SHP77 treated with DMSO at 0.1 percent for 48 hours (cell line): ENCODE results near the gene CFAP43.

ENCODE experiments used
- DNase-seq: peaks from one replicate; lab custom pipeline; 2025; lab: John Stamatoyannopoulos, UW

Gene CFAP43, protein sequence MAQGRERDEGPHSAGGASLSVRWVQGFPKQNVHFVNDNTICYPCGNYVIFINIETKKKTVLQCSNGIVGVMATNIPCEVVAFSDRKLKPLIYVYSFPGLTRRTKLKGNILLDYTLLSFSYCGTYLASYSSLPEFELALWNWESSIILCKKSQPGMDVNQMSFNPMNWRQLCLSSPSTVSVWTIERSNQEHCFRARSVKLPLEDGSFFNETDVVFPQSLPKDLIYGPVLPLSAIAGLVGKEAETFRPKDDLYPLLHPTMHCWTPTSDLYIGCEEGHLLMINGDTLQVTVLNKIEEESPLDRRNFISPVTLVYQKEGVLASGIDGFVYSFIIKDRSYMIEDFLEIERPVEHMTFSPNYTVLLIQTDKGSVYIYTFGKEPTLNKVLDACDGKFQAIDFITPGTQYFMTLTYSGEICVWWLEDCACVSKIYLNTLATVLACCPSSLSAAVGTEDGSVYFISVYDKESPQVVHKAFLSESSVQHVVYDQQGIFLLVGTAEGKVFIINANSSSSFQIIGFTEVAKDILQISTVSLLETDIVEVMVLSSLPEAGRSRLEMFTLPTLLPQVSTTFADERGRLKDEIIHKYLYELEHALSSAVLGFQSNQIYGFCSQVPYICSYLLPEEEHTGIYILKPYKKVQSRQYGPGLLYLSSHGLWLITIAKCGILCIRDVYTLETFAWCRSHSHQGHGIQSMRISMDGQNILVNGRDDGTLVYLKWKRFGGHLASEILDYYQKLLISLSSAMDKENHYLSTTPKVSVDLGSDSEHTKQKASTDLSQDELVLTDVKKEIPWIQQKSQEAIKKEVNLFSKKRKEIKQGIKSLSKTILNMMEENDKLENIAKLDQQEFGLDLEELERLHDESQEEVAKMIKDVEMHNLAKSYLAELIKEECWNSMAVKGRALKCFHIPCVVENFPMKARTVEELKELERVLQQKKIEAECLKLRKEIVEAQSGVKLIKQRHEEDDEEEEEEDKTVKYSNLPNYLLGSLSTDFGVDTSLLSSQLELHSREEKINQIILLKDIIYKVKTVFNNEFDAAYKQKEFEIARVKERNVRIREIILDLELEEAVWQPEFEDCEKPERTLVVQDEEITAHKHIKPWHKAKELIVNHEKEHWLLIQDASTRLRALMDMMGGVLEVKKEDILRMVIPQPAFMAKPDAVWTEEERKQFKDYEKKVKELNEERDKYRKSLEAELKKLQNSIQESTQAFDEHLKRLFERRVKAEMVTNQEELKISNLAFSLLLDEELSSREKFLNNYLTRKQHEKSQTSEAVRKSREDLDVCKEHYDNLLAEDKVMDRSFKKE (N-terminal part only)

DNA sequence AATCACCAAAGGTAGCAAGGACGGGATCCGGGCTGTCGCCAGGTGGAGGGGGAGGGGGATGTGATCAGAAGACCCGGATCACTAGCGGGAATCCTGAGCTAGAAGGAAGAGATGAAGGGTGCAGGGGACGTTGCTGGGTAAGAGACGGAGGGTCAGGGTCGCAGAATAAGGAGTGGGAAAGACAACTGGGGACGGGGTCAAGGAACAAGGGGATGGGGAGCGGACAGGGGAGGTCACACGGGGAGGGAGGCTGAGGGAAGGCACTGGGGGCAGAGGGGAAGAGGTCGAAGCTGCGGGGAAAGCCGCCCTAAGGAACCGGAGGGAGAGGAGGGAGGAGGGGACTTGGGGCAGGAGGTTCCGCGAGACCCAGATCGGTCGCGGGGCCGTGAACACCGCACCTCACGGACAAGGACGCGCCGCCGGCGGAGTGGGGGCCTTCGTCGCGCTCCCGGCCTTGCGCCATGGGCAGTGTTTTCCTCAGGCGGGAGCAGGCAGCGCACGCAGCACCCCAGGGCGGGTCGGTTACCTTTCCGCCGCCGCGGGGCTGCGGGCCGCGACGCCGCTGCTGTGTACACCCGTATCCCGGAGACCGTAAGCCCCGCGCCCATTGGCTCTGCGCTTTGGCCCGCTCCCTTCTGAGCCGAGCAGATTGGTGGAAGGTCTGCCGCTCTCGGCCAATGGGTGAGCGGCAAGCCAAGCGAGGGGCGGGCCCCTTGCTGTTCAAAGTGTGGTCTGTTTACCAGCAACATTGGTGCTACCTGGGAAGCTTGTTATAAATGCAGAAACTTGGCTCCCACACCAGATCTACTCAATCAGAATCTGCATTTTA lies at the start of gene CFAP43:
Gene CFAP43, minus strand, starts transcription at position 581 of the 829 bp plus-strand sequence. Its CDS starts 118 bp downstream, at position 463.
- DNase-seq = peak; percentile 93

DNA sequence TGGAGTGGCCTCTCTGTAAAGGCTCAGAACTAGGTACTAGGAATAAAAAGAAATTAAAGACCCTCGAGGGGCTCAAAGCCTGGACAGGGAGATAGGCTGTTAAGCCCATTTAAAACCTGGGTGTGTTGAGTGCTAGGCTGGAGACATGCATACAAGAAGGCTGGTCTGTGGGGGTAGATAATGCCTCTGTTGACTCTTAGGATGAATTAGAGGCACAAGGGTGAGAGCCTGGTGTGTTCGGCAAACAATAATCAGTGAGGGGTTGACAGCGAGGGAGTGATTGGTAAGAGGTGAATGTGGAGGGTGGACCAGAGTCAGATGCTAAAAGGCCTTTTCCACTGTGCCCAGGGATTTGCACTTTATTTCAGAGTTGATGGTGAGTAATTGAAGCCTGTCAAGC lies 49.5 kb upstream of the CFAP43 start:
- no peak for DNase-seq

DNA sequence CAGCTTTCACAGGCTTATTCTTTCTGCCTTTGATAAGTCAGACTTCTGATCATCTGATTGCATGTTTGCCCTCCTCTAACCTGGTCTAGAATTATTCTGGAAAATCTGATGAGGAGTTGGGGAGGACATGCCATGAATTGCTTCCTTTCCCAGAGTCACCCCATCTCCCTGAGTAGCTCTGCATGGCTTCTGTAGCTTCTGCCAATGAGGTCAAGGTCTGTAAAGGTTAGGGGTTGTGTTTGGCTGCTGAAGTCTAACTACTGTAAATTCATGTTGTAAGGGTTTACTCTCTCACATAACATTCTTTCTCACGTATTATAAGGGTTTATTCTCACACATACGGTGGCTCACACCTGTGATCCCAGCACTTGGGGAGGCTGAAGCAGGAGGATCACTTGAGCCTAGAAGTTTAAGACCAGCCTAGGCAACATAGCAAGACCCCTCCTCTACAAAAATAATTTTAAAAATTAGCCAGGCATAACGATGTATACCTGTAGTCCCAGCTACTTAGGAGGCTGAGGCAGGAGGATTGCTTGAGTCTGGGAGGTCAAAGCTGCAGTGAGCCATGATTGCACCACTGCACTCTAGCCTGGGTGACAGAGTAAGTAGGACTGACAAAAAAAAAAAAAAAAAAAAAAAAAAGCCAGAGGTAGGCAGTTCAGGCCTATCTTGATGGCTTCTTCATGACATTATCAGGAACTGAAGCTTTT lies 47.5 kb upstream of the CFAP43 start:
- no peak for DNase-seq

DNA sequence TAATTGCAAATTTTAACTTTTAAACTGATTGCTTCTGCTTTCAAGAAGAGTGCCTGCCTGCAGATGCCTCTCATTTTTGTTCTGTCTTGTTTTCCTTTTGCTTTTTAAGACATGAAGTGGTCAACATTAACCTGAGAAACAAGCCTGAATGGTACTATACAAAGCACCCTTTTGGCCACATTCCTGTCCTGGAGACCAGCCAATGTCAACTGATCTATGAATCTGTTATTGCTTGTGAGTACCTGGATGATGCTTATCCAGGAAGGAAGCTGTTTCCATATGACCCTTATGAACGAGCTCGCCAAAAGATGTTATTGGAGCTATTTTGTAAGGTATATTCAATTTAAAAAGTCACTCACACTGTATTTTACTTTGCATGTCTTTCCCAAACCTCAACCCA lies 45.6 kb upstream of the CFAP43 start:
- DNase-seq = no peak

DNA sequence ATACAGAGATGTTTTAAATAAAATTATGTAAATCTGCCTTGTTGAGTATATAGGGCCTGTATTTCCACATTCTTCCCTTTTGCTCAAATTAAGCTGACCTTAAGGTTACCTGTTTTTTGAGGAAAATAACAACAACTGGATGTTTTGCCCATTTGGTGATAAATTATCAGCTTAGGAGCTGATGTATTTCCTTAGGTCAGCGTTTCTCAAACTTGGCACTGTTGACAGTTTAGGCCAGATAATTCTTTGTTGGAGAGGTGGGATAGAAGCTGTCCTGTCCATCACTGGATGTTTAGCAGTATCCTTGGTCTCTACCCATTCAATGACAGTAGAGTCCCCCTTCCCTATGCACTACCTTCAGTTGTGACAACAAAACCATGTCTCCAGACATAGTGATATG lies 44.0 kb upstream of the CFAP43 start:
- no peak for DNase-seq

DNA sequence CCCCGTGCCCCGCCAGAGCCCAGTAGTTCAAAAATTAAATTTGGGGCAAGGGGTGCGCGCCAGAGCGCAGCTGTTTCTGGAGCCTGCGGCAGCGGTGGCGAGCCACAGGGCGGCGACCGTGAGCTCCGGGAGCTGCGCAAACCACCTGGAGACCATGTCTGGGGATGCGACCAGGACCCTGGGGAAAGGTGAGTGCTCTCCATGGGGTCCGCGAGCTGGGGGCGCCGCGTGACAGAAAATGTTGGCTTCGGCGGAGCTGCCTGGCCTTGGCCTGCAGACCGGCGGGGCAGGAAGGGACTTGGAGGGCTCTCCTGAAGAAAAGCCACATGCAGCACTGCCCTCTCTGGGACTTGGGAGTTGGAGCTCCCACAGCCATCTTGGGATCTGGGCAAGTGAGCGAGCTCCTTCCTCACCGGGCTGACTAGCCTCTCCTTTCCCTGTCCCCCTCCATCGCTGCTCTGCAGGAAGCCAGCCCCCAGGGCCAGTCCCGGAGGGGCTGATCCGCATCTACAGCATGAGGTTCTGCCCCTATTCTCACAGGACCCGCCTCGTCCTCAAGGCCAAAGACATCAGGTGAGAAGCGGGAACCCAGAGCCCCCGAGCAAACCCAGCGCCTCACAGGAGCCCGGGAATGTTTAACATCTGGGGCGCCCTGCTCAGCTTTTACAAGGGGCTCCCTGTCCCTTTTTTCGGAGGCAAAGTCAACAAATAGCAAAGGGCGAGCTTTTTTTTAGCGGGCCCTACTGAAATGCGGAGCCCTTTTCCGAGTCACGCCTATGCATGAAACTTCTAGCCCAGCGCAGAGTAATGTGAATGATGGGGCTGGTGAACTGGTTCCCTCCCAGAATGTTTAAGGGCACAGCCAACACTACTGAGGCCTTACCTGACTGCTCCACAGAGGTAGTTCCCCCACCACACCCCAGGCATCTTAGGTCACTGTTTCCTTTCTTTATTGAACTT lies 42.9 kb upstream of the CFAP43 start:
- DNase-seq = no peak

DNA sequence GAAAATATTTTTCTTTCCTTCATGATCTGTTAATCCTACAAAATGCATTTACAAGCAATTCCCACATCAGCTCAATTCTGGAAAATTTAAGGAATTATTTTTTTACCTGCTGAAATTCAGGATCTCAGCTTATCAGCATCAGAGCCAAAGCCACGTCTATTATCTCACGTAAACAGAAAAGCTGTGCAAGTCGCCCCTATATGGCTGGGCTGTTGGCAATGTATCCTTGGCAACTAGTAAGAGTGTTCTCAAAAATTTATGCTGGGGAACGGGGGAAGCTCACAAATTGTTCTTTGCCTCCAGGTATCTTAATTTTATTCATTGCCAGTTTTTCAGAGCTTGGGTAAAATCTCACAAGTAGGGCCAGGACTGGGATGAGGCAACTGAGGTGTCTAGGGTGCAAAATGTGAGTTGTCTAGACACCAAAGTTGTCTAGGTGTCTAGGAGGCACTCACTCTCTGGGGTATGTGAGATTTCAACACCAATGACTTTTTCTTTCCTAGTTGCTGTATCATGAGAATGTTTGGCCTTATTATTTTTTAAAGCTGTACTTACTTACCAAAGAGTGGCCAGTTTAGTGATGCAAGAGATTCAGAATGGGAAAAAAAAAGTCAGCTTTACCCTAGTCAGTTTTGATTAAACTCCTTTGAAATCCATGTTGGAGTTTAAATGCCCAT lies 41.9 kb upstream of the CFAP43 start:
- DNase-seq = no peak

DNA sequence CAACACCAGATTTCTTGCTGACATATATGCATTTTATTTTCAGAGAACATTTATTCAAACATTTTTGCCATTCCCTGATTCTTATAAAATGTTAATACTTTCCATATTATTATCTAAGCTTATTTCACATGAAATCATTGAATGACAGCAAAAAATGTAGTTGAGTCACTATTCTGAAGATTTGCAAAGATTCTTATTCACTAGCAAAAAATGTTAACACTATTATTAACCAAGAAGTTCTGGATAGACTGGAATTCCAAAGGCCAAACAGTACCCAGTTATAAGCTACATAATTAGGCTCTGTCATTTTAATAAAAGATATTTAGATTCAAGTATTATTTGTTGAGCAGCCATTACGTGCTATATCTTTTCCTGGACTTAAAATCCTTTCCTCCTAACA lies 41.1 kb upstream of the CFAP43 start:
- no peak for DNase-seq

DNA sequence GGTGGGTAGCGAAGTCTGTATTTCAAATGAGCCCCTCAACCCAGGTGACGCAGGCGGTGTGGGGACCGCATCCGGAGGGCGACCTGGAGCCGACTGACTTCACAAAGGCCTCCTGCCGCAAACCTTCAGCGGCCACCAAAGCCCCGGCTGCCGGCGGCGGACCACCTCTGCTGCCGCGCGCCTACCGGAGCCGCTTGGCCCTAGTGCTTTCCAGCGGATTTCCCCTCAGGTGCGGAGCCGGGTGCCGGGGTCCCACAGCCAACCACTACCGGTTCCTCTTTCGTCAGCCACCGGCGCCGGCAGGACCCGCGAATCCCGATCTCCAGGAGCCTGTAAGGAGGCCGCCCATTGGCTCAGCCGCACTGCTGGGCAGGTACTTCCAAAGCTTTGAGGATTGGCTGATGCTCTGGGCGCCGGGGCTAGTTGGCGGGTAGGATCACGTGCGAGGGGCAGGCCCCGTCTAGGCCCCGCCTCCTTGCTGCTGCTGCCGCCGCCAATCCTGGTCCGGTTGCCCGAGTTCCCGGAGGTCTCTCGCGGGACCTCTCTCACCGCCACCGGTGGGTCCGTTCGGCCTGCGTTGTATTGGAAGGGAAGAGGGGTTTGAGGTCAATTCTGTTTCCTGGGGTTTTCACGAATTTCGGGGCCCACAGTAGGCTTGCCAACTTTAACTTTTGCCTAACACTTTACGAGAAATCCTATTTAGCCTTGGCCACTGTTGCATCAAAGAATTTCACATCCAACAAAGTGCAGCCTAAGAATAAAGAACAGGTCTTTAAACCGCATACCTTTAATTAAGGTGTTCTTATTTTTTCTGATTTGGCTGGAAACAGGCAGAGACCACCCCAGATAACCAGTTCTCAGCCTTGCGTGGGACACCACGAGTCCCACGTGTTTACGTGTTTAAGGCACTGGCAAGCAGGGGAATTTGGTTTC lies 36.8 kb upstream of the CFAP43 start, which contains the start of gene GSTO2:
Gene GSTO2, plus strand, starts transcription at position 472 of the 933 bp plus-strand sequence. CDS start 5,732 bp downstream, outside the sequence.
- peak; percentile 94 for DNase-seq

DNA sequence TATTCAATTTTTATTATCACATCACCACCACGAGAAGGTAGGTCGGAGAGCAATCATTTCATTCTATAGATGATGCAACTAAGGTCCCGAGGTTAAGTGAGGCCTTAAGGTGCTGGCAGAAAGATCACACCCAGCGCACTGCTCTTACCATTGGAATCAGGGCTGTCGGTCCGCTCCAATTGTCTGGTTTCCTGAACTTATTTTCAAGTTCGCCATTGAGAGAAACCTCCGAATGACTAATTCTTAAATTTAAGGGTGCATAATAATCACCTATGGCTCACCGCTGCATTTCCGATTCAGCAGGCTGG lies 36.2 kb upstream of the CFAP43 start:
- no peak for DNase-seq

DNA sequence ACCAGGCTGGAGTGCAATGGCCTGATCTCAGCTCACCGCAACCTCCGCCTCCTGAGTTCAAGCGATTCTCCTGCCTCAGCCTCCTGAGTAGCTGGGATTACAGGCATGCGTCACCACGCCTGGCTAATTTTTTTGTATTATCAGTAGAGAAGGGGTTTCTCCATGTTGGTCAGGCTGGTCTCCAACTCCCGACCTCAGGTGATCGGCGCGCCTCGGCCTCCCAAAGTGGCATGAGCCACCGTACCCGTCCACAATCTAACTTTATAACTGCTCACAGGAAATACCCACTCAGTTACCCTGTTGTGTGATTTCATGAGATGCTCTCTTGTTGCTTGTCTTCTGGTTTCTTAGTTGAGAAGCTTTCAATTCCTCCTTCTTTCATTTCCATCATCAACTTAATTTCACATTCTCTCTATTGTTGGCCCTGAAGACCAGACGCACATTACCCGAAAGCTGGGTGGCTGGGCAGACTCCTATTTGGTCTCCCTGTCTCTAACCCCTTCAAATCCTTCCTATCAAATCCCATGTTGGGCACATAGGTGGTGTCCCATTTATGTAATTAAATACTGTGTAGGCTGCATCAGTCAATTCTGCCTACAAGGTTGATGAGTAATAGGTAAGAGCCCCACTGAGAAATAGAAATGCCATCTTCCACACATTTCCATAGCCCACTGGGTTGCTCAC lies 35.7 kb upstream of the CFAP43 start:
- DNase-seq = no peak

DNA sequence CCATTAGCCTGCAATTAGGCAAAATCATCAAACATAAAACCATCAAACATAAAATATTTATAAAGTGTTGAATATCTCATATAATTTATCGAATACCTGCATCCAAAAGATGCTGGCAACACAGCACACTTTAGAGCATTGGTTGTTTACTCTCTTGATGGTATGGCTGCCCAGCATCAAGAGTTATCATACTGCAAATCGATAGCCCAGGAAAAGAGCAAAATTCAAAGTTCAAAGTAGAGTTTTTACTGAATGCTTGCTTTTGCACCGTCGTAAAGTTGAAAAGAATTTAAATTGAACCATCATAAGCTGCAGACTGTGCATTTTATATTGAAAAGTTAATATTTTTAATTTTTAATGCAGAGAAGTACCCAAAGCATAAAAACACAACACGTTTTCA lies 32.6 kb upstream of the CFAP43 start:
- no peak for DNase-seq

DNA sequence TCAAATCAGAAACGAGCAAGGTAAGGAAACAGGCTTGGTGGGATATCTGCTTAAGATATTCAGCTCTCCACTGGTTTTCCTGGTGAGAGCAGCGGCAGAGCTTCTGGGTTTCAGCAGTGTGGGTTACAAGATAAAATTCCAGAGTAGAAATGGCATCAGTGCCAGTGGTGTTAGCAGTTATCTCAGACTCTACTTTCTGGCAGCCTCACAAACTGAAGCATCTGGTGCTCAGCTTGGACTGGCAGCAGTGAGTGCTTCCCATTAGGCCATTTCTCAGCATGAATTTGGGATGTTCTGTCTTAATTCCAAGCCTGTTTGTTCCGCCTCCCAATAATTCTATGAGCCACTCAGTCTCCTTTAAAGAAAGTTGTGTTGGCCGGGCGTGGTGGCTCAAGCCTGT lies 29.9 kb upstream of the CFAP43 start:
- no peak for DNase-seq

DNA sequence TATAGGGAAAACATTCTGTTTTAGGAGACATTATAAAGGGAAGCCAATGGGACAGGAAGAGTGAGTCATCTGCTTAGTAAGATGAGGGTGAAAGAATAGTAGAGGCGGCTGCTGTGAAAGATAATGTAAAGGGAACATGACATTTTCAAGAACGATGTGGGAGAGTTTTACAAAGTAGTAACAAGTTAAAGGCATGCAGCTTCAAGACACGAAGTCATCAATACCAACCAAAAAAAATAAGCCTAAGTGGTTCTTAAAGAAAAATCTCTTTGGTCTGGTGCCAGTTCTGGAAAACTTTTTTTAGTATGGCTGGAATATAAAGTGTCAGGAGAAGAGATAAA lies 28.6 kb upstream of the CFAP43 start:
- no peak for DNase-seq

DNA sequence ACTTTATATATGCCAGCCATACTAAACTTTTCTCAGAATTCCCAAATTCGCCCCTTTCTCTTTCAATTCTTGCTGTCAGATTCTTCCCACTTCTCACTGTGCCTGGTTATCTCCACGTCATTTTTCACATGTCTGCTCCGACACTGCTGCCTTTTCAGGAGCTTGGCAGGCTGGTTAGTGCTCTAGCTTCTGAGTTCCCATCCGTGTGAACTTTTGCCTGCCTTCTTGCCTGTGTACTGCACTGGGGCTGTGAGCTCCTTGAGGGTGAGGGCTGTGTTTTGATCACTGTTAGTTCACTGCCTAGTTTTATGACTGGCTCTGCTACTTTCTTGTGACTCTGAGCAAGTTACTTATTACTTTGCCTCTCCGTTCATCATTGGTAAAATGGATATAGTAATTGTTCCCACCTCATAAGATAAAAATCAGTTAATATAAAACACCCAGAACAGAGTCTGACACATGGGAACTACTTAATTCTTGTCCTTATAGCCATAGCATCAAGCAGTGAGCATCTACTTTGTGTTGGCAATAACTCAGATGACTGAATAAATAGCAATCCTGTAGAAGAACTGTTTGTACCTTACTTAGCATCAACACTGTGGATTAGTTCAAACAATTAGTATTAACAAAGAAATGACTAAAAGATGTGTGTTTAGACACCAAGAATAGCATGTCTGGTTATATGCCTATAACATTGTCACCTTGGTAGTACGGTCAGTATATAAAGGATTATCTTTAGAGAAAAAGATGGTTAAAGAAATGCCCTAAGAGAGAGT lies 28.0 kb upstream of the CFAP43 start:
- DNase-seq = no peak

DNA sequence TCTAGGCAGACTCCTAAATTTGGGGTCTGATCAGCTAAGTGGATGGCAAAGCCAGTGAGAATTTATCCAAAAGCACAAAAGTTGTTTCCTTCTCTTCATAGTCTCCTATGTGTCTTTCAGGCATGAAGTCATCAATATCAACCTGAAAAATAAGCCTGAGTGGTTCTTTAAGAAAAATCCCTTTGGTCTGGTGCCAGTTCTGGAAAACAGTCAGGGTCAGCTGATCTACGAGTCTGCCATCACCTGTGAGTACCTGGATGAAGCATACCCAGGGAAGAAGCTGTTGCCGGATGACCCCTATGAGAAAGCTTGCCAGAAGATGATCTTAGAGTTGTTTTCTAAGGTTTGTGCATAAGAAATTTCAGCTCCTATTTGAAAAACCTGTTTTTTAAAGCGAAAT lies 27.3 kb upstream of the CFAP43 start:
- DNase-seq = no peak

DNA sequence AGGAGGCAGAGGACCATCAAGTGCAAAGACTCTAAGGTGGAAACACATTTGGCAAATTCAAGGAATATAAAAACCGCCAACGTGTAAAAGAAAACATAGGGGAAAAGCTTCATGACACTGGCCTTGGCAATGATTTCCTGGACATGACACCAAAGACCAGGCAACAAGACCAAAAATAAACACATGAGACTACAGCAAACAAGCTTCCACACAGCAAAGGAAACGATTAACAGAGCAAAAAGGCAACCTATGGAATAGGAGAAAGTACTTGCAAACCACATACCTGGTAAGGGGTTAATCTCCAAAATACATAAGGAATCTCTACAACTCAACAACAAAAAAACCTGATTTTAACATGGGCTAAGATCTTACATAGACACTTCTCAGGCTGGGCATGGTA lies 26.0 kb upstream of the CFAP43 start:
- no peak for DNase-seq
